ENCODE measurements around the gene RPE65.
"Not testable (repeated sequence)": the region's sequence is repeated elsewhere in the genome, so short reads cannot be mapped to it uniquely, and the experiment has no call there.

The RPE65 gene

DNA sequence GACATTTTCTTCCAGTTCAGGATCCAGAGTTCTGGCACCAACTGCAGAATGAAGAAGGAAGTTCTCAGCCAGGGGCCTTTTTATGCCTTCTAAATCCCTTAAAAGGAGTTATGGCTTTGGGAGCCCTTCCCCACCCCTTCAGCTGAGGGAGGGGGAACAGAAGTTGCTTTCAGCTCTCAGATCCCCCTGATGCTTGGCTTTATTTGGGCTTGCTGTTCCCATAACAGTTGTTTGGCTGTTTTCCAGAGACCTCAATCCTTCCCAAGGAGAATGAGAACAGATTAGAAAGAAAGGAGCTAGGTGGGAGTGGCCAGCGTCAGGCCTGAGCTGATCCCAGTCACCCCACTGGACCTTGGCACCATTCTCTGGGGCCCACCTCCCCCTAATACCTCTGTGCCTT, at the start of gene RPE65:
Gene RPE65, minus strand, starts transcription at position 54 of the 400 bp plus-strand sequence. Its CDS starts 49 bp downstream, at position 5.
- Mint-ChIP-seq H3K27me3 (no peaks in the 10 kb centered on the region), H3K9me3 (no peaks in the 10 kb centered on the region), H3K4me1 (ENCODE audit: low read depth) (no peaks in the 10 kb centered on the region), H3K27ac (no peak within 1 kb of the TSS), H3K4me3 (no peak within 1 kb of the TSS), H3K36me3 (ENCODE audit: low read depth) (no peaks in the 10 kb centered on the region)

DNA sequence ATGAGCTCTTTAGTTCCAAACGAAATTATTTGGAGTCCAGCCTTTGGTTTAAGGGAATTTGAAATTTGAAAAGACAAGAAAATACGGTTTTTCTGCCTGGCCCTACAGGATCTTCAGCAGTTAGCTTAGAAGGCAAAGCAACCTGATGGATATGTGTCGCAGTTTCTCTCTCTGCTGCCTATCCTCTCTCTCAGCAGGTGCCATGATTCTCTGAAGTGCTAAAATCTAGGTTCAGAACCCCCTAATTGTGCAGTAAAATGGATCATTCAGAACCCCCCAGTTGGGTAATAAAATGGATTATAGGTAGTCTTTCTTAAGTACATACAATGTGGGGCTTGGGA, 47.6 kb upstream of the RPE65 start:
- Mint-ChIP-seq H3K27ac (no peak overlapping the region), H3K4me3 (peak overlapping the region; percentile 87), H3K4me1 (ENCODE audit: low read depth) (peaks cover 13% of the 10 kb centered on the region), H3K9me3 (peaks cover 7% of the 10 kb centered on the region), H3K36me3 (ENCODE audit: low read depth) (no peaks in the 10 kb centered on the region), H3K27me3 (peaks cover 36% of the 10 kb centered on the region)

DNA sequence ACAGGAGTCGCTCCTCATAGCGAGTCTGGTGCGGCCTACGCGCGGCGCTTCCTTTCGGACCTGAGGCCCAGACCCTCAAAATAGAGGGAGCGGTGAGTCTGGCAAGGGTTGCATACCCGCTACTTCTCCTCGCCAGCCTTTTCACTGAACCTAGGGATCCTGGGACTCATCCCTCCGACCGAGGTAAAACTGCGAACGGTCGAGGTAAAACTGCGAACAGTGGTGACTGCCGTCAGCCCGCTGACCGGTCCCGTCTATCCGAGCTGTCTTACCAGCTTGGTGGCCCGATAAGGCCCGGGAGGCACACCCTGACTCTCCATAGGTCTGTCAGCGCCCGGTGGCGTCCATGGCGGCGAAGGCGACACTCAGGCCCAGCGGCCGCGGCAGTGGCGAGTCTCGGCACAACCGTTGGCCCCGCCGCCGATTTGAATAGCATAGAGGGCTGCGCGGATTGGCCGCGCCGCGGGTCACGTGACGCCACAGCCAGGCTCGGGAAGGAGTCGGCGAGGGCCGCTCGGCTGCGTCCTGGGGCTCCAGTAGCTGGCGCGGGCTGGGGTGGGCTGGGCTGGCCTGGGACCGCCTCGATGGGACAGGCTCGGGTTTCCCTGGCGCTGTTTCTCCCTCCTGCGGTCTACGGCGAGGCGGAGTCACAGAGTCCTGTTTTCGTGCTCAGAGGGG, 47.1 kb upstream of the RPE65 start, which contains the start of gene DEPDC1:
Gene DEPDC1, minus strand, starts transcription at position 403 of the 678 bp plus-strand sequence. Its CDS starts 83 bp downstream, at position 320.
- no peaks in the 10 kb centered on the region for H3K36me3 Mint-ChIP-seq (ENCODE audit: low read depth)
- H3K4me3 Mint-ChIP-seq, result peak within 1 kb of the TSS; percentile 87
- peaks cover 13% of the 10 kb centered on the region for H3K4me1 Mint-ChIP-seq (ENCODE audit: low read depth)
- H3K9me3 Mint-ChIP-seq, result peaks cover 5% of the 10 kb centered on the region
- peaks cover 36% of the 10 kb centered on the region for H3K27me3 Mint-ChIP-seq
- H3K27ac Mint-ChIP-seq, result peak within 1 kb of the TSS; percentile 49

DNA sequence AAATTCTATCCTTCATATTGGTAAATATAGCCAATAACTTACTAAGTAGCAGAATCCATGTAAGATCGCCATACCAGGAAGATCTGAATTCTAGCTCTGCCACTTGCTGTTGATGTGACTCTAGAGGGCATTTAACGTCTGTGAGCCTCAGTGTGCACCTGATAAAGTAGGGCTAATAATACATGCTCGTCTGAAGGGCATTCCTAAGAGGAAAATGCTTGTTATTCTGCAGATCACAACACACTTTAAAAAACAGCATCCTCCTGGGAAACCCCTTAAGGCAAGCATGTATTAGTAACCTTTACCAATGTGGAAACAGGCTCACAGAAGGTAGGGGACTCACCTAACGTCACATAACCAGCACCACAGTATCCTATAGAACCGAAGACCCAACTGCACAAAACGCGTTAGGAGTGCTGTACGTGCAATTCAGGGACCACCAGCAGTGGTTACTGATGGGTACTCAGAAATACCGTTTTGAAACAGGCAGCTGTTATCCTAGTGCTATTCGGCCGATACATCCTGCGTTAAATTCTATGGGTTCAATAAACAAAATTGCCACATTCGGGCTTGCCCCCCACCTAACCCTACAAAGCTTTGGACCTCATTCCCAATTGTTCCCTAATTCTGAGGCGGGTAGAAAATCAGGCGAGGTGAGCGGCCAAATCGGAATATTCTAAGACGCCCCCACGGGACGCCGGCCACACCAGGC, 46.4 kb upstream of the RPE65 start:
- Mint-ChIP-seq H3K4me3 (peak overlapping the region; percentile 87), H3K36me3 (ENCODE audit: low read depth) (no peaks in the 10 kb centered on the region), H3K27ac (peak overlapping the region; percentile 26), H3K4me1 (ENCODE audit: low read depth) (peaks cover 13% of the 10 kb centered on the region), H3K9me3 (no peaks in the 10 kb centered on the region), H3K27me3 (peaks cover 36% of the 10 kb centered on the region)

DNA sequence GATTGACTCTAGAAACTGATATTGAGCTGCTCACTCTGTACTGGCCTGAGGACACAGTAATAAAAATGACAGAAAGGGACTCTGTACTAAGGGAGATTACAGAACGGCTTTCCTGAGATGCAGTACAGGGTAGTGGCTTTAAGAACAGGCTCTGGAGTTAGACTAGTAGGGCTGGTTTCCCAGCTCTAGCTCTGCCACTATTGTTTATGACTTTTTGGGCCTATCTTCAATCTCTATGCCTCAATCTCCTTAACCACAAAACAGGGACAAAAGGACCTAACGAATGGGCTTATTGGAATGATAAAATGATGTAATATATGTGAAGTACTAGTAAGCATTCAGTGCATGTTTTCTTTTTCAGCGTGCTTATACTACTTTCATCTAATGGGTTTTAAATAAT, 45.8 kb upstream of the RPE65 start:
- Mint-ChIP-seq H3K9me3 (no peaks in the 10 kb centered on the region), H3K27me3 (peaks cover 36% of the 10 kb centered on the region), H3K27ac (no peak overlapping the region), H3K4me3 (peak overlapping the region; percentile 87), H3K36me3 (ENCODE audit: low read depth) (no peaks in the 10 kb centered on the region), H3K4me1 (ENCODE audit: low read depth) (peaks cover 13% of the 10 kb centered on the region)

DNA sequence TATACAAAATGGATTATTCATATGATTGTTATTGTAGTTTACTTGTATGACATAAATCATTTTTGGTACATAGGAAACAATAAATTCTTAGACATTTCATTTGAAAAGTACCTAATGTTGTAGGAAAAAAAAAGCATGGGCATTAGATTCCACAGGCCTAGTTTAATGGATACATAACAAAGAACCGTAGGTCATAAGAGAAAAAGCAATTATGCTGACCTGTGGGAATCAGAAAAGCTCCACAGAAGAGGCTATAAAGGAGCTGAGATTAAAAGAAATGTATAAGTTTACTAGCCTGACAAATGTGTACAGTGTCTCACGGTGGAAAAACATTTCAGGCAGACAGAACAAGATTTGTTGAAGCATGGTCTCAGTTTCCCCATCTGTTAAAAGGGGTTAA, 43.4 kb upstream of the RPE65 start:
- Mint-ChIP-seq H3K27me3 (peaks cover 20% of the 10 kb centered on the region), H3K36me3 (ENCODE audit: low read depth) (peaks cover 4% of the 10 kb centered on the region), H3K4me1 (ENCODE audit: low read depth) (peaks cover 13% of the 10 kb centered on the region), H3K9me3 (no peaks in the 10 kb centered on the region), H3K27ac (no peak overlapping the region), H3K4me3 (no peak overlapping the region)

DNA sequence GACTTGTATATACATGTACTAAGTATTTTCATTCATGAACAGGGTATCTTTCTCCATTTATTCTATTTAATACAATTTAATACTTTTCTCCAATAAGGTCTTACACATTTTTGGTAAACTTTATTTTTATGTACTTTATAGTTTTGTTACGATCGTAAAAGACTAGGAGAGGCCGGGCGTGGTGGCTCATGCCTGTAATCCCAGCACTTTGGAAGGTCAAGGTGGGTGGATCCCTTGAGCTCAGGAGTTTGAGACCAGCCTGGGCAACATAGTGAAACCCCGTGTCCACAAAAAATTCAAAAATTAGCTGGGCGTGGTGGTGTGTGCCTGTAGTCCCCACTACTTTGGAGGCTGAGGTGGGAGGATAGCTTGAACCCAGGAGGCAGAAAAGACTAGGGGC, 42.5 kb upstream of the RPE65 start:
- not testable (repeated sequence) for H3K4me3 Mint-ChIP-seq; H3K27ac Mint-ChIP-seq; H3K9me3 Mint-ChIP-seq; H3K36me3 Mint-ChIP-seq (ENCODE audit: low read depth)
- peaks cover 13% of the 10 kb centered on the region for H3K4me1 Mint-ChIP-seq (ENCODE audit: low read depth)
- peaks cover 12% of the 10 kb centered on the region for H3K27me3 Mint-ChIP-seq

DNA sequence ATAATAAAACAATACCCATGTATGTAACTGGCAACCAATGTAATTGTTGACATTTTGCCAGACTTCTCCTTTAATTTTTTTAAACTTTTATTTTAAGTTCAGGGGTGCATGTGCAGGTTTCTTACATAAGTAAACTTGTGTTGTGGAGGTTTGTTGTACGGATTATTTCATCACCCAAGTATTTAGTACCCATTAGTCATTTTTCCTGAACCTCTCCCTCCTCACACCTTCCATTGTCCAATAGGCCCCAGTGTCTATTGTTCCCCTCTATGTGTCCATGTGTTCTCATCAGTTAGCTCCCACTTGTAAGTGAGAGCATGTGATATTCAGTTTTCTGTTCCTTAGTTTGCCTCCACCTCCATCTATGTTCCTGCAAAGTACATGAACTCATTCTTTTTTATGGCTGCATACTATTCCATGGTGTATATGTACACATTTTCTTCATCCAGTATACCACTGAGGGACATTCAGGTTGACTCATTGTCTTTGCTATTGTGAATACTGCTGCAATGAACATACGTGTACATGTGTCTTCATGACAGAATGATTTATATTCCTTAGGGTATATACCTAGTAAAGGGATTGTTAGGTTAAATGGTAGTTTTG, 40.4 kb upstream of the RPE65 start:
- Mint-ChIP-seq H3K9me3 (no peaks in the 10 kb centered on the region), H3K4me1 (ENCODE audit: low read depth) (no peaks in the 10 kb centered on the region), H3K4me3 (no peak overlapping the region), H3K36me3 (ENCODE audit: low read depth) (peaks cover 4% of the 10 kb centered on the region), H3K27ac (no peak overlapping the region), H3K27me3 (no peaks in the 10 kb centered on the region)

DNA sequence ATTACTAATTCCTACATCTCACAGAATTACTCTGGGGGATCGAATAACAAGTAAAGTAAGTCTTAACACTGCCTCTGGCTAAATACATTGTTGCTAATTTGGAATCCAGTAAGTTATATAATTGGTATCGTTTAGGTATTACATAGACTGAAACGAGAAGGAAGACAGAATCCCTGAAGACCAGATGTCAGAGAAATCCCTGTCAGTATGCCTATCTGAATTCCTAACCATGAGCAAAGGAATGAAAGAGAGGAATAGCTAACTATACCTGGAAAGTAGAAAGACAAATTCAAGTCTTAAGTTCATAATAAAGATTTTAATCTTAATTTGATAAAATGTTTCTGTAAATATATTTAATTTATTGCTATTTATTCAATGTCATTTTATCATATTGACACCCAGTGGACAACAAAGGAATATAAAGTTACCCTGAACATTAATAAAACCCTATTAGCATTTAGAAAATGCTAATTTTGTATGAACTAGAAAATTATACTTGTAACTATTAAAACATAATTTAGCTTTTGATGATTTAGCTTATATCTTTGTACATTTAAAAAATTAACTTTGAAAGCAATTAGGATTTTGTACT, 35.8 kb upstream of the RPE65 start:
- H3K27me3 Mint-ChIP-seq, result no peaks in the 10 kb centered on the region
- H3K4me3 Mint-ChIP-seq, result no peak overlapping the region
- no peaks in the 10 kb centered on the region for H3K4me1 Mint-ChIP-seq (ENCODE audit: low read depth)
- H3K9me3 Mint-ChIP-seq, result no peaks in the 10 kb centered on the region
- no peak overlapping the region for H3K27ac Mint-ChIP-seq
- peaks cover 11% of the 10 kb centered on the region for H3K36me3 Mint-ChIP-seq (ENCODE audit: low read depth)

DNA sequence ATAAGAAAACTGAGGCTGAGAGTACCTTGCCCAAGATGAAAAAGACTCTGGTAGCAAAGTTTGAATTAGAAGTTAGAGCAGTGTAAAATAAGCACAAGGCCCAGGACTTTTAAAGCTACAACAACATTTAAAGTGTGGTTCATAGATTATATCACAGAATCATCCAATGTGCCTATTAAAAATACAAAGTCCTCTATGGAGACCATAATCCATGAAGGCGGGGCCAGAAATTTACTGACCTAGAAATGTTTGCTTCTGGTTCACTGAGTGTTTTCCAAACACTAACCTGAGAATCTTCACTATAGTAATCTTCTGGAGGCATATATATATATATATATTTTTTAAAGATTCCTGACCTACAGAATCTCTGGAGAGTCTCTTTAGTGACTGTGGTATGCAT, 34.9 kb upstream of the RPE65 start:
- Mint-ChIP-seq H3K27ac (no peak overlapping the region), H3K27me3 (no peaks in the 10 kb centered on the region), H3K4me1 (ENCODE audit: low read depth) (no peaks in the 10 kb centered on the region), H3K9me3 (no peaks in the 10 kb centered on the region), H3K4me3 (no peak overlapping the region), H3K36me3 (ENCODE audit: low read depth) (peaks cover 7% of the 10 kb centered on the region)

DNA sequence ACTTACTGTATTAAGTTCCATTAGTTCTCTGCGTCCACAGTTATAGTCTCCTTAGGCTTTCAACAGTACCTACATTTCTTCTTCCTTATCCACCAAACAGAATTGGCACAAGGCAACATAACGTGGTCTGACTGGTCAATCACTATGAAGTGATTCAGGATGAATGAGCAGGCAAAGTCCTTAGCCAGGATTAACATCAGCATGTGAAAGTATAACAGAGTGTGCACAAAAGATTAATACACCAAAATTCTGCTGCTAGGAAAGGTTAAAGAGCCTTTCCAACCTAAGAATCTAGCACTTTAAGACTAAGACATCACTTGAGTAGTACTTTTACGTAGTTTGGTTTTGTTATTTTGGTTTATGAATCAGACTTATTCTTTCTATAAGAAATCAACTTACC, 31.3 kb upstream of the RPE65 start:
- H3K36me3 Mint-ChIP-seq (ENCODE audit: low read depth), result peaks cover 7% of the 10 kb centered on the region
- H3K9me3 Mint-ChIP-seq, result no peaks in the 10 kb centered on the region
- no peak overlapping the region for H3K27ac Mint-ChIP-seq
- H3K4me1 Mint-ChIP-seq (ENCODE audit: low read depth), result no peaks in the 10 kb centered on the region
- H3K27me3 Mint-ChIP-seq, result no peaks in the 10 kb centered on the region
- H3K4me3 Mint-ChIP-seq, result no peak overlapping the region

DNA sequence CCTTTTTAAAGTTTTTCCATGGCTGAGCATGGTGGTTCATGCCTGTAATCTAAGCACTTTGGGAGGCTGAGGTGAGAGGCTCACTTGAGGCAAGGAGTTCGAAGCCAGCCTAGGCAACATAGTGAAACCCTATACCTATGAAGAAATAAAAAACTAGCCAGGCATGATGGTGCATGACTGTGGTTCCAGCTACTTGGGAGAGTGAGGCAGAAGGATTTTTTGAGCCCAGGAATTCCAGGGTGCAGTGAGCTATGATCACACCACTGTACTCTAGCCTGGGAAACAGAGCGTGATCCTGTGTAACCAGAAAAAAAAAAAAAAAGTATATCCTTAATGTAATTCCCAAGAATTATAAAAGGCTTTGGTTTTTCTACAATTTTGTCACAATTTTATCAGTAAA, 29.7 kb upstream of the RPE65 start:
- Mint-ChIP-seq H3K4me1 (ENCODE audit: low read depth) (no peaks in the 10 kb centered on the region), H3K4me3 (no peak overlapping the region), H3K9me3 (no peaks in the 10 kb centered on the region), H3K27me3 (no peaks in the 10 kb centered on the region), H3K36me3 (ENCODE audit: low read depth) (peaks cover 7% of the 10 kb centered on the region), H3K27ac (no peak overlapping the region)

DNA sequence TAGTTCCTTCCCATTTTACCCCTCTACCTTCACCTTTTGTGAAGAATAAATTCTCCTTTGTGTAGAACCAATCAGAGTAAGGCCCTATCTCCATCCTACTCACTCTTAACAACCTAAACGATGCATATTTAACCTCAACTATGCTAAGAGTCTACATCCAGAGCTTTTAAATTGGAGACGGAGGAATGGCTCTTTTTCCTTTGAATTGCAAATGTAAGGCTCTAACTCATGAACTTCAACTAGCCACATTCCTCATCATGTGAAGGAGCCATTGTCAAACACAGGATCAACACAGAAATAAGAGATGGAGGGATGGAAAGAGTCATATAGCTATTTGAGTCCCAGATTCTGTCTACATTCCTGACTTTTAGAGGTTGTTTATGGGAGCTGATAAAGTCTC, 28.9 kb upstream of the RPE65 start:
- Mint-ChIP-seq H3K27ac (no peak overlapping the region), H3K36me3 (ENCODE audit: low read depth) (peaks cover 7% of the 10 kb centered on the region), H3K4me3 (no peak overlapping the region), H3K27me3 (no peaks in the 10 kb centered on the region), H3K4me1 (ENCODE audit: low read depth) (no peaks in the 10 kb centered on the region), H3K9me3 (no peaks in the 10 kb centered on the region)

DNA sequence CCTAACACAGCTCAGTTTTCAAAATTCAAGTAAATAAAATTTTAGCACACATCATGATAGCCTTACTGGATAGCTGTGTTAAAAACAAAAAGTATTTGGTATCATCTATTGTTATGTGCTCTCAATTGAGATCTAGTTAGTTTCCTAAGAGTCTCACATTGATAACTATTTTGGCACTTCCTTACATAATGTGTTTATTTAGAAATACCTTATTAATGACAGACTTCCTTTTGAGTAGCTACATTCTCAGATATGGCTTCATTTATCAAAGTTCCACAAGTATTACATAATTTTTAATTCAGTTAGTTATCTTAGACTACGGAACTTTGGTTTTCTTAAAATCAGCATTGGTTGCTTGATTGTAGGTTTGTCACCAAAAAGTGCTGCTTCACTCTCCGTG, 26.9 kb upstream of the RPE65 start:
- not testable (repeated sequence) for H3K4me3 Mint-ChIP-seq; H3K9me3 Mint-ChIP-seq; H3K36me3 Mint-ChIP-seq (ENCODE audit: low read depth); H3K4me1 Mint-ChIP-seq (ENCODE audit: low read depth); H3K27ac Mint-ChIP-seq; H3K27me3 Mint-ChIP-seq

DNA sequence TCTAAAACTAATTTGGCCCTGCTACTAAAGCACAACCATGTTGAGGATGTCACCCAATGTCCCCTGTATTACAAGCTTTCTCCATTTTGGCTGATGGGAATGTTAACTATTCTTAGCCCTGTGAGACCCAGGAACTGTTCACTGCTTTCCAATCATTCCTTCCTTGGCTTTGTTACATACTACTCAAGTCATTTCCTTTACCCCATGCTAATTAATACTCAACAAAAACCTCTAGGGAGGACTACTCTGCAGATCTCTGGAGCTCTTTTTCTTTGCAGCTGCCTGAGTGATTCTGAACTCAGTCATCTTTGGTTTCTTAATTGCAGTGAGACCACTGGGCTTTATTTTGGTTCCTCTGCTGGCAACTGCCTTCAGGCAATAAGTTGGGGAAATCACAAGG, 23.3 kb upstream of the RPE65 start:
- no peaks in the 10 kb centered on the region for H3K4me1 Mint-ChIP-seq (ENCODE audit: low read depth)
- no peaks in the 10 kb centered on the region for H3K27me3 Mint-ChIP-seq
- H3K4me3 Mint-ChIP-seq, result no peak overlapping the region

More for the DNA sequence above, 23.3 kb upstream of the RPE65 start:
- no peaks in the 10 kb centered on the region for H3K36me3 Mint-ChIP-seq (ENCODE audit: low read depth)
- H3K9me3 Mint-ChIP-seq, result no peaks in the 10 kb centered on the region
- no peak overlapping the region for H3K27ac Mint-ChIP-seq
